GM21717 (cell line): Measurements from ENCODE around the gene TBX5.
"Not testable (repeated sequence)": the region's sequence is repeated elsewhere in the genome, so short reads cannot be mapped to it uniquely, and the experiment has no call there.

Source experiments
- ATAC-seq: cut with Tn5 transposase; IDR thresholded peaks from one replicate; pipeline ENCODE4 v1.9.1; 2021; ENCODE audit warnings: mild to moderate bottlenecking, moderate library complexity; ENCODE audit not compliant: unreplicated experiment

The TBX5 gene

DNA sequence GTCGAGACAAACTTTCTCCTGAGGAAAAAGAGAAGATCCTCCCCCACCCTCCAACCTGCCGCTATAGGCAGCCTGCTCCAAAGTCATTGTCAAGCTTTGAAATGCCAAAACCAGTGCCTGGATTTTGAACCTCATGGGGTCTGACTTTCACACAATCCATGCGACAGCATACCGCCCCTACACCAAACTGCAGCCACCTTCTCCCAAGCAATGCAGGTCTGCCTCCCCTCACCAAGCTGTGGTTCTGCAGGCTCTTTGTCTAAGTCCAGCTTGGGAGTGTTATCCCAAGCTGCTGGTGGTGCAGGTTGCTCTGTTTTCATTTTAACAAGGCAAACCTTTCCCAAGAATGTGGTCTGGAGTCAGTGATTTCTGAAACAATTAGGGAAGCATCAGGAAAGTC is 12.4 kb downstream of the TBX5 start:
- ATAC-seq: no peak

DNA sequence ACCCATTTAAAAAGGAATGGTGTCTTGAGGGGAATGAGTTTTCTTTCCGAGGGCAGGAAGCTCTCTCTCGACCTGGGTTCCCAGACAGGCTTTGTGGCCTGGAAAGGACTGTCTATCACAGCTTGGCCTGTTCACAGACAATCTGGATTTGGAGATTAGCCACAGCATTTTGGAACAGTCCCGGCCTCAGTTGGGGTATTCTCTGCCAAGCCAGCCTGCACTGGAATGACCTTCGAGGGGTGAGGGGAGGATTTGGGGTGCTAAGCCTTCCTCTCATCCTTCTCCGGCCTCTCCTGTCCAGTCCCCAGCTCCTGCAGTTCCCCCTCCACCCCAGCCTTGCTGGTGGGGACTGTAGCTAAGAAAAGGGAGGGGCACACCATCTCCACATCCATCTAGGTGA is 13.0 kb downstream of the TBX5 start:
- ATAC-seq: no peak

DNA sequence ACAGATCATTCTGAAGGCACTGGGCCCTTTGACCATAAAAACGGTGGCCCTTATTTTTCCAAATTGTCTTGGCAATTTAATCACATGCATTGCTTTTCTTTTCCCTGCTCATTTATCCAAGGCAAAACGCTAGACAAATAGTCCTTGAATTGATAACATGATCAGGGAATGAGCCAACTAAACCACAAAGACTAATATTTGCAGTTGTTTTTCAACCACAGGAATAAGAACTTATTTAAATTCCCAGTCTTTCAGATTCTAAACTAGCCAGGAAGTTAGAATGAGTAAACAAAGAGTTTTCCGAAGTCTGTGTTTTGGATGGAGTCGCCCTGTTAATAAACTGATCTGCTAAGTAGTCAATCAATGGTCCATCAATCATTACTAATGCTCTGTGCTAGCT is 14.9 kb downstream of the TBX5 start:
- ATAC-seq: no peak

DNA sequence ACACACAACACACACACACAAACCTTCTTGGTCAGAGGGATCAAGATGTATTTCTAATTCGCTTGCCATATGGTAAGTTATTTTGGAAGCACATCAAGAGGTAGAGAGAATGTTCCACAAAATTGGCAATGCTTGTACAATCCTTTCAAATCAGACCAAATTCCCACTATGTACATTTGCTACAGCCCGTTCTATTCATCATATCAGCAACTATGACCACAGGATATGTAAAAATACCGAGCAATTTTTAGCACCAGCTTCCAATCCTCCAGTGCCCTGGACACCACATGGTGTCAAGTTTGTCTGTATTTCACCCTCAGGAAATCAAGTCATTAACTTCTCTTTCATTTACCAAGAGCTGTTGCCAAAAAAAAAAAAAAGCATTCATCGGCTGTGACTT is 21.2 kb downstream of the TBX5 start:
- ATAC-seq: no peak

DNA sequence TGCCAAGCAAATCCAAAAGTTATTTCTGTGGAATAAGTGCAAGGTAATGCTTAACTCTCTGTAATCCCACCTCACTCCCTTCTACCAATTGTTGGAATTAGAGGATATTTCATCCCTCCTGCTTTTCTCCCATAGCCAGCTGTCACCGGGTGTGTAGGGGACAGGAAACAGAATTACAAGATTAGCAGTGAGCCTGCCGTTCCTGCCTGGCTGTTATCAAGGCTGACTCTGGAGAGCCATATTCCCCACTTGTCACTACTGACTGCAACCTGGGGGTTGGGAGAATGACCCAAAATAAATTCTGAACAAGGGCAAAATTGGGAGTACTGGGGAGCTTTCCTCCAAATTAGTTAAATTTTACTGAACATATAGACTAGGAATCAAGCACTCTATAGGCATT is 24.8 kb downstream of the TBX5 start:
- ATAC-seq: no peak

DNA sequence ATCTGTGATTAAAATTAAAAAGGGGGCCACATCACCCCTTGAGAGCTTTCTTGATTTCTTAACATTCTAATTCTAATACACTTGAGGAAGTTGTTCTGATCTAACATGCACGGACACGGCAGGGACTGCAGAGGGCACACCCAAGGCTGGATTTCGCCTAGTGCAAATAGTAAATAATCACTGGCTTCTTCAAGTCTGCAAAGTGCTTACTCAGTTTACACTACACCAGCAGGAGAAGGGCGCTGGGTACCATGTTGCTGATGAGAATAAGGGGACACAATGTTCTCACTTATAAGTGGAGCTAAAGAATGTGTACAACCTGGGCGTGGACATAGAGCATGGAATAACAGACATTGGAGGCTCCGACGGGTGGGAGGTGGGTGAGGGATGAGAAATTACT is 34.2 kb downstream of the TBX5 start:
- ATAC-seq: no peak

DNA sequence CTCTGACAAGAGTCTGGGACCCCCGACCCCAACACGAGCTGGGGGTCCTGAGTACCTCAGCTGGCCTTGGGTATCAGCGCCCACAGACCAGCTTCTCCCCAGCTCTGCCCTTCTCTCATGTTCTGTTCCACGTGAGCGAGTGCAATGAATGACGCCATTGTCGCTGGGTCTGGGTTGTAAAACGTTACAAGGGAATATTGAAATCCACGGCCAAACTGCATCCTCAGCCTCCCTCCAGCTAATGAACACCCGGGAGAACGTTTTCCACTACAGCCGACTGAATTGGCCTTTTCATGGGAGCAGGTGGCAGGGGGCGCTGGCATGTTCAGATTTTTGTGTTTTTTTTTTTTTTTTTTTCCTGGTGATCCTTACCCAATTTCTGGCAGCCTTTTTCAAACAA is 34.7 kb downstream of the TBX5 start:
- ATAC-seq: no peak

DNA sequence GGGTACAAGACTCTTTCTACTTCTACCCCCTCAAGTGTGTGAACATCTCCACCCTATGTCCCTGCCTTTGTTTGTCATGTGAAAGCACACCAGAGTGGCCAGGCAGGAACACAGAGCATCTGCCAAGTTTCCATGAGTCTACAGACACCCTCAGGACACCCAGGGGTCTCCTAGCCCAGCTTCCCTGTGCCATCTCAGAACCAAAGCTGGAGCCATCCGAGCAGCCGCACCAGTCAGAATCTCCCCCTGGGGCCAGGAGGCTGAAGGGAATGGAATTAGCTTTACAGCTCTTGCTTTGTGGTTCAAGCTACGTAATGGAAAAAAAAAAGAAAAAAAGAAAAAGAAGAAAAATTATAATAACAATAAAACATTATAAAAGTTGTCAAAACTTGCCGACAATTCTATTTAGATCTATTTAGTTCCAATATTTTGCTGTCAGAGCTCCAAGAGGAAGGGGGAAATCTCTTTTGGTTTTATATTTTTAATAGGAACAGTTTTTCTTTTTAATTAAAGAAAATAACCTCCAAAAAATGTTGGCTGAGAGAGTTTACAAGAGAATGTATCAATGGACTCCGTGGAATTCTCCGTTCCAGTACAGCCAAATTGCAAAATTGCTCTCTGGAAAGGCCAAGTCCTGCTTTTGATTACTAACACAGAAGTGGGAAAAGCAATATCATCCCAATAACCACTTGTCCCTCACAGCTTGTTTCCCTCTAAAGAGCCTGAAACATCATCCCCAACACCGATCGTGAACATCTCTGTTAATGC is 37.1 kb downstream of the TBX5 start:
- no peak for ATAC-seq

DNA sequence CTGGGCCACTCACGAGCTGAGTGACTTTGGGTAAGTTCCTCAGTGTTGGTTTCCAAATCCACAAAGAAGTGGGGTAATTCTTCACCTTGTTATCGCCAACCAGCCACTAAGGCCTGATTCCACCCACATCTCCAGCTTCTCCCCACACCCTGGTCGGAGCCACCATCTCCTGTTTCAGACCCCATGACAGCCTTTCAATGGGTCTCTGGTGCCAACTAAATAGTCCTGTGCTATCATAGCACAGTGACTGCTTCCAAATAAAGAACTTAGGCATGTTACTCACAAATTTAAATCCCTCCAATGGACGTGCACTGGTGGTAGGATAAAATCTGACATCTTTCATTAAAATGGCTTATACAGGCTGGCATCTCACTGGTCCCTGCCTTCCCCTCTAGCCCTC is 44.0 kb downstream of the TBX5 start:
- ATAC-seq: no peak

DNA sequence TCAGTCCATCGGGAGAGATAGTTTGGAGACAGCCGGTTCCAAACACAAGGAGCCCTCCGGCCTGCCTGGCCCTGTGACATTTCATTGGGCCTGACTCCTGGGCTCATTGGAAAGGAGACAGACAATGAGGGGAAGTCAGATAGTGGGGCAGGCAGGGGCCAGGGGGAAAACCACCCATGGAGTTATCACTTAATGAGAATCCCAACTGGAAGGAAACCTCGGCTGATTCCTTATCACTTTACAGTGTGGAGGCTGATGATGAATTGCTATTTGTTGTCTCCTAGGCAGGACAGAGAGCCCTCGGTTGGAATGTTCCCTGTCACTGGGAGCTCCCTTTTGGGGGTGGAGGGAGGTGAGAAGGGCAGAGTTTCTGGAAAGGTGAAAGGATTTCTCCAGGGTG is 44.4 kb downstream of the TBX5 start:
- no peak for ATAC-seq

DNA sequence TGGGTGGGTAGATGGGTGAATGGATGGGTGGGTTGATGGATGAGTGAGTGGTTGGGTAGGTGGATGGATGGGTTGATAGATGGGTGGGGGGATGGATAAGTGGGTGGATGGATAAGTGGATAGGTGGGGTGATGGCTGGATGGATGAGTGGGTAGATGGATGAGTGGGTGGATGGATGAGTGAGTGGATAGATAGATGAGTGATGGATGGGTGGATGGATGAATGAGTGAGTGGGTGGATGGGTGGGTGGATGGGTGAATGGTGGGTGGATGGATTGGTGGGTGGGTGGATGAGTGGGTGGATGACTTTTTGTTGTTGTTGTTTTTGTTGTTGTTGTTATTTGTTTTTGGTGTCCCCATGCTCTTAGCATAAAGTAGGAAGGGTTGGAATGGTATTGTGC is 45.5 kb downstream of the TBX5 start:
- ATAC-seq: no peak

DNA sequence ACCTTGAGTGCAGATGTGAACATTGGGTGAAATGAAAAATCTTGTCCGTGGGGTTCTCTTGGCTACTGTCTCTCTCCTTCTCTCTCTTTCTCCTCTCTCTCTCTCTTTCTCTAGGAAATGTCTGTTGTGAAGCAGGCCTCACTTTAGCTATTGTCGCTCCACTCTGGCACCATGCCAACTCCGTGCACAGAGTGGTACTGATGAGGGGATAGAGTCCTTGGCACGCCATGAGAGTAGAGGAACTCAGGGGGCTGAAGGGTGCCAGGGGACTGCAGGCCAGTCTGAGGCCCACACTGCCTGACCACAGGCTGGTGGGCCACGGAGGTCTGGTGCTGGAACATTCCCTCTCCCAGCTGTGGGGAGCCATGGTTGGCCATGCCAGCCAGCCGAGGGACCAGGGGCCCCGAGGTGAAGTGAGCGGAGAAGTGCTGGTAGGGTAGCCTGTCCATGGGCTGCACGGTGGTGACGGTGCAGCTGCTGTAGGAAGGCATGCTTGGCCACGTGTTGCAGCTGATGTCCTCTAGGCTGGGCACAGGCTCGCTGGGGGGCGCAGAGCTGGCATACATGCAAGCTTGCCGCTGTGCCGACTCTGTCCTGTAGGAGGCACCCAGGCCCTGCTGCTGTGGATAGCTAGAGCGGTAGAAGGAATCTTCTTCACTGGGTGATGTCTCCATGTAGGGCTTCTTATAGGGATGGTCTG is 50.4 kb downstream of the TBX5 start:
- ATAC-seq: no peak

DNA sequence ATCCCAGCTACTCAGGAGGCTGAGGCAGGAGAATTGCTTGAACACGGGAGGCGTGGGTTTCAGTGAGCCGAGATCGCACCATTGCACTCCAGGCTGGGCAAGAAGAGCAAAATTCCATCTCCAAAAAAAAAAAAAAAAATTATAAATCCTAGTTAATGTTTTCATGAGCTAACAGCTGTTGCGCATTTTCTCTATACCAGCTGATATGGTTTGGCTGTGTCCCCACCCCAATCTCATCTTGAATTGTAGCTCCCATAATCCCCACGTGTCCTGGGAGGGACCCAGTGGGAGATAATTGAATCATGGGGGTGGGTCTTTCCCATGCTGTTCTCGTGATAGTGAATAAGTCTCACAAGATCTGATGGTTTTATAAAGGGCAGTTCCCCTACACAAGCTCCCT is 56.7 kb downstream of the TBX5 start:
- ATAC-seq: not testable (repeated sequence)

DNA sequence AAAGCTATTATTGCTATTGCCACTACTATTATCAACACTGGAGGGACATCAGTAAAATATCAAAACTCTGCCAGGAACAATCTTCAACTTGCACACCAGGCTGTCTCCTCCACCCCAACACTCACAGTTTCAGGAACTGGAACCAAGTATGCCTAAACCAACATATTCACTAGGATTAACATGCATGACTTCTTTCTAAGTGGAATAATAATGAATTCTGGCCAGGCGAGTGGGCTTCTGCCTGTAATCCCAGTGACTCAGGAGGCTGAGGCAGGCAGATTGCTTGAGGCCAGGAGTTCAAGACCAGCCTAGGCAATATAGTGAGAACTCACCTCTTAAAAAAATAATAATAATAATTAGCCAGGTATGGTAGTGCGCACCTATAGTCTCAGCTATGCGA is 58.1 kb downstream of the TBX5 start:
- no peak for ATAC-seq

DNA sequence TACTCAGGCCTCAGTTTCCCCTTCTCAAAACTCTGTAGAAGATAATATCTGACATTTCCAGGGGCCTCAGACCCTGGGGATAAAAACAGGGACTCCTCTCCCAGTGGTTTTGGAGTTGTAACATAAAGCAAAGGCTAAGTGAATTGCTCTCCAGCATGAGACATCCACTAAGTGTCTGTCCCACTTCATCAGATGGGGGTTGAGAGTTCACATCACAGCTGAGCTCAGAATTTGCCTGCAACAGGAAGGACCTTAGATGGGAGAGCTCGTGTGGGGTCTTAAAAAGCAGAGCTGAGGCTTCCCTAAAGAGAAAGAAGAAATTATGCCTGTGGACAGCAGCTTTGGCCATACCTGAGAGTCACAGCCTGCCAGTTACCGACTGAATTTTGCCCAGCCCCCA is 61.1 kb downstream of the TBX5 start:
- no peak for ATAC-seq

DNA sequence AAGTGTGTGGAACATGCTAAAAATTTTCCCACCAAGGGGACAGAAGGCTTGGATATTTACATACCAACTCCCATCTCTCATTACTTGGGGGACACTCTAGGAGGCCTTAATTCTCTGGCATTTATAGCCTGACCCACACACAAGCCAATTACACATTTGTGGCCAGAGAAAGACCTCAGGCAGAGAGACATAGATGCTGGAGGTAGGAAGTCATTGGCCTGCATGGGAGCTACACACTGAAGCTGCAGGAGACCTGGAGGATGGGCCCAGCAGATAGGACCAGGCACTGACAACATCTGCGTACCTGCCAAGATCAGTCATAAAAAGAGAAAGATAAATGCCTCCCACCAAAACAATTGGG is 61.7 kb downstream of the TBX5 start:
- no peak for ATAC-seq

DNA sequence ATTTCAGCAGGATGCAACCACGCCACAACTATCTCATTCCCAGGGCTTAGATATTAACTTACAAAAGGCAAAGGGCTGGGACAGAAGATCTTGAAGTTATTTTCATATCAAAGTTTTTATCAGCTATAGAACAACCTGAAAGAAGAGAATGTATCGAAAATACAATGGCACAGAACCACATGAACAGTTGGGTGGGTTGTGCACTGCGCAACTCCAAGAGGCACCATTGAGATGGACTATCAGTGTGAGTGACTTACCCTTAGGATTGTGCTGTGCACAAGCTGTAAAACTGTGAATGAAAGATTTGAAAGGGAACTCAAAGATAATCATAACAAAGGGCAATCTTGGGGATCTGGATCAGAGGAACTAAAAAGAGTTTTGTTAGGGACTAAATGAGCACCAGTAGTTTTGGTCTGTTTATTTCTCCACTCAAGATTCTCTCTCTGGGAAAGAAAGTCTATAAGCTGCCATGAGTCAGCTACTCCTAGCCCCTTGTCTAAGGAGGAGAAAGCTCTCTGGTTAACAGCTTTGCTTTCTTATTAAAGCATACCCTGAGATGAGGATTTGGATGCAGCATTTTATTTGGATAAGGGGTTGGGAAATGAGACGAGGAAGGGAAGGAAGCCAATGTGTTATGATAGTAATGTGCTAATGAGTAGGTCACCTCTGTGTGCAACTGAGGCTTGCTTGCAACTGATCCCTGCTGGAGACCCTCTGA is 62.2 kb downstream of the TBX5 start:
- ATAC-seq: no peak

DNA sequence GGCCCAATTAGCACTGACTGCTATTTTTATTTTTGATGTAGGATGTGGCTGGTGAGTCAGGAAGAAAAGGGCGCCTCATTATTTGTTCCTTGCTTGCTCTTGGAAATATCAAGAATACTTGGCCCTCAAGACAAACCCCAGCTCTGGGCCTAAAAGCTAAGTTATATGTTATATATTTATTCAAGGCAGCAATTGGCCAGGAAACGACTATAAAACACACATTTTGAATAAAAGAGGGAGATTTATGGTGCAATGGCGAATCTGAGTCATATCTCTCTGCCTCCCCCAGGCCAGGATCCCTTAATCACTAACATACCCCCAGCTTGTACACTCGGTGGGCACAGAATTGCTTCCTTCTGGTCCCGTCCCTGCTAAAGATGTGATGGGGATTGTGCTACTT is 63.3 kb downstream of the TBX5 start:
- ATAC-seq: no peak

DNA sequence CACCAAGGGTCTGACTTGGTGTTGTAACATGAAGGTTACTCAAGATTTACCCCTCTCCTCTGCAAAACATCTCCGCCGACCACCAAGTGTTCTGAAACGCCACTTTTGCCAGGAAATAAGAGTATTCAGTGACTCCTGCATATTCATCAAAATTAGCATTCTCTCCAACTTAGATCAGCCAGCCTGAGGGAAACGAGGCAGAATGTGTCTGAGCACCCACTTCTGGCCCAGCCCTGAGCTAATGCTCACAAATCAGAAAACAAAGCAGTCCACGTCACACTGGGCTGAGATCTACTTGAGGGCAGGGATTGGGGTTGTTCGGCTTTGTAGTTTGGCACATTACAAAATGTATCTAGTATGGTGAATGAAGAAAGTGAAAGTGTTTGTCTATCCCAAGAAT is 64.3 kb downstream of the TBX5 start:
- ATAC-seq: no peak

DNA sequence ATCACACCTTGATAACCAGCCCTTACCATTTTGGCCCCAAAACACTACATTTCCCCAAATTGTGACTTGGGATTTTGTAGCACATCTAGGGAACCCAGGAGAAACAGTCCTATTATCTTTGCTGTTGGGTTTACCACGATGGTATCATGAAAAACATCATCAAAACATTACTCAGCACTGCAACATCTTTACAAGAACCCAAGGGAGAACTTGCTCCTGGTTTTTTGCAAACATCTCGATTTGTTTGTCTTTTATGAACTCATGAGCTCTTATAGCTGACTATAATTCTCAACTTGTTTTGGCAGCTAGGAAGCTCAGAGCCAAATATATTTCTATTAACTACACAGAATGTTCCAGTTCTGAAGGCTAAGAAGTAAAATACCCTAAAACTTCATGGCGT is 65.7 kb downstream of the TBX5 start:
- ATAC-seq: no peak

DNA sequence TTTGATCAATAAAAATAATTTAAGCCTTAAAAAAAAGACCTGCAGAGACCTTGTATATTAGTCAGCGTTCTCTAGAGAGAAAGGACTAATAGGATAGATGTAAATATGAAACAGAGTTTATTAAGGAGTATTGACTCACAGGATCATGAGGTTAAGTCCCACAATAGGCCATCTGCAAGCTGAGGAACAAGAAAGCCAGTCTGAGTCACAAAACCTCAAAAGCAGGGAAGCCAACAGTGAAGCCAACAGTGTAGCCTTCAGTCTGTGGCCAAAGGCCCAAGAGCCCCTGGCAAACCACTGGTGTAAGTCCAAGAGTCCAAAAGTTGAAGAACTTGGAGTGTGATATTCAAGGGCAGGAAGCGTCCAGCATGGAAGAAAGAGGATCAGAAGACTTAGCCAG is 66.3 kb downstream of the TBX5 start:
- ATAC-seq: no peak

DNA sequence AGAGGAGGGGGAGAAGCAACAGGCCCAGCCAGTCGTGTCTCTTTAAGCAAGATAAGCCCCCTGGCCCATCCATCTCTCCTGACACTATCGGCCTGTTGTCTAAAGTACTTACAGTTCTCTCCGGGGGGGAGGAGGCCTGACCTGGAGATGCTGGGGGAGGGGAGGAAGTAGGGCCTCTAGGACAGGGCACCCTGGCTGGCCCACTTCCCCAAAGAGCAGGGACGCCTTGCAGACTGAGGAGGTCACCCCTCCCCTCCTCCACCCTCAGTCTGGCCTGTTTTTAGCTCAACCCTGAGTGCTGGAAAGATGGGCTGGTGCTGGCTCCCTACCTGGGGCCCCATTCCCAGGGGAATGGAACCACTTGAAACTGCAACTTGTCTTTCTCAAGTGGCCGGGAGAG is 70.3 kb downstream of the TBX5 start:
- no peak for ATAC-seq
